T-cell (primary cell): ENCODE measurements around the gene SGCB. TPM values are rescaled to one million over a fixed set of nuclear protein-coding genes. Genes with fewer than 3 reads are reported as not detected.

Experiments
- ATAC-seq, 4 experiments: fragments of 200-7000 bp in 3 of 4; fragments of 150-1000 bp in 1 of 4; cut with Tn5 transposase; replicated peaks in 1 of 4; 1 replicate in 3 of 4; 2 replicates in 1 of 4; pipeline ENCODE4 v1.10.0; 2021; ENCODE audit warnings: moderate library complexity in 3 of 4, mild to moderate bottlenecking in 2 of 4, moderate number of reproducible peaks in 1 of 4
- CTCF ChIA-PET, 2 donors: fragments of 300-600 bp; sonication (Branson Sonifier 250); formaldehyde crosslinking; loops; one replicate each; lab custom pipeline; 2022; ENCODE audit warnings: antibody characterized with exemption in 2 of 2; lab: Charles Lee
- POLR2A ChIA-PET, 2 donors: fragments of 300-600 bp; sonication (Branson Sonifier 250); formaldehyde crosslinking; loops; one replicate each; lab custom pipeline; 2022; ENCODE audit warnings: antibody characterized with exemption in 2 of 2; lab: Charles Lee
- DNase-seq, 35 experiments: peaks; one replicate each; pipeline versions ENCODE4 v3.0.0 to v3.0.0-alpha.2; 2013 to 2023
- H3K27ac ChIP-seq: one replicate; pipeline ENCODE4 v1.5.1; 2013; ENCODE audit warnings: low read length
- H3K27me3 ChIP-seq, 2 experiments: replicated peaks in 1 of 2; 1 replicate in 1 of 2; 2 replicates in 1 of 2; pipeline versions ENCODE4 v1.6.1 to v1.7.0; 2013; ENCODE audit warnings: low read length in 1 of 2, mixed read lengths in 1 of 2; ENCODE audit not compliant: control insufficient read depth in 2 of 2, insufficient read depth in 2 of 2; ENCODE audit errors: extremely low read depth in 1 of 2
- H3K36me3 ChIP-seq, 2 donors: 1 replicate in 1 of 2; 2 replicates in 1 of 2; pipeline versions ENCODE4 v1.6.1 to v1.7.0; 2013; ENCODE audit warnings: low read length in 1 of 2; ENCODE audit not compliant: control insufficient read depth in 2 of 2, insufficient read depth in 1 of 2; ENCODE audit errors: extremely low read depth in 1 of 2
- H3K4me1 ChIP-seq, 2 experiments: 1 replicate in 1 of 2; 2 replicates in 1 of 2; pipeline versions ENCODE4 v1.6.1 to v1.7.0; 2013; ENCODE audit warnings: low read length in 2 of 2, mixed read lengths in 1 of 2; ENCODE audit not compliant: insufficient read depth in 2 of 2, control insufficient read depth in 1 of 2; ENCODE audit errors: extremely low read depth in 1 of 2
- H3K4me3 ChIP-seq, 2 donors: 1 replicate in 1 of 2; 2 replicates in 1 of 2; pipeline versions ENCODE4 v1.5.1 to v1.7.0; 2013; ENCODE audit warnings: mild to moderate bottlenecking in 2 of 2, low read length in 1 of 2, moderate library complexity in 1 of 2; ENCODE audit not compliant: control insufficient read depth in 1 of 2; ENCODE audit errors: extremely low read depth in 1 of 2
- H3K9me3 ChIP-seq: 2 replicates; pipeline ENCODE4 v1.7.0; 2013
- H3K27ac Mint-ChIP-seq, 2 donors: one replicate each; pipeline ENCODE4 v1.8.0; 2020 to 2021; ENCODE audit warnings: mild to moderate bottlenecking in 2 of 2, mixed read lengths in 2 of 2
- H3K27me3 Mint-ChIP-seq, 2 donors: one replicate each; pipeline ENCODE4 v1.8.0; 2021 to 2022; ENCODE audit warnings: mixed read lengths in 2 of 2
- H3K36me3 Mint-ChIP-seq: one replicate; pipeline ENCODE4 v1.8.0; 2021; ENCODE audit warnings: mixed read lengths
- H3K4me1 Mint-ChIP-seq, 3 donors: one replicate each; pipeline ENCODE4 v1.8.0; 2020 to 2022; ENCODE audit warnings: mixed read lengths in 3 of 3, mild to moderate bottlenecking in 1 of 3
- H3K4me3 Mint-ChIP-seq, 3 donors: one replicate each; pipeline ENCODE4 v1.8.0; 2020 to 2022; ENCODE audit warnings: mild to moderate bottlenecking in 3 of 3, mixed read lengths in 3 of 3, moderate library complexity in 3 of 3
- H3K9me3 Mint-ChIP-seq, 3 donors: one replicate each; pipeline ENCODE4 v1.8.0; 2020 to 2022; ENCODE audit warnings: mixed read lengths in 3 of 3
- WGBS: methylation state at CpG from one replicate; pipeline ENCODE4 v1.1.5; 2013; ENCODE audit warnings: missing lambda C conversion rate; ENCODE audit not compliant: insufficient coverage; 5-methylcytosine and 5-hydroxymethylcytosine counted together
- total RNA-seq, 35 experiments: library from RNA in 6 of 35; stranded (reverse) in 6 of 35; fragments of 120-200 nt in 1 of 35; gene quantifications; one replicate each; pipeline versions ENCODE4 v1.2.1 to v1.2.4 and lab custom pipeline; 2013 to 2026

Gene SGCB
- total RNA-seq, 5 donors from 2014 or later (not counting 1 experiment from before 2014, with no cell fraction given) = 5.1 to 8.8 (median 7.7) TPM

DNA sequence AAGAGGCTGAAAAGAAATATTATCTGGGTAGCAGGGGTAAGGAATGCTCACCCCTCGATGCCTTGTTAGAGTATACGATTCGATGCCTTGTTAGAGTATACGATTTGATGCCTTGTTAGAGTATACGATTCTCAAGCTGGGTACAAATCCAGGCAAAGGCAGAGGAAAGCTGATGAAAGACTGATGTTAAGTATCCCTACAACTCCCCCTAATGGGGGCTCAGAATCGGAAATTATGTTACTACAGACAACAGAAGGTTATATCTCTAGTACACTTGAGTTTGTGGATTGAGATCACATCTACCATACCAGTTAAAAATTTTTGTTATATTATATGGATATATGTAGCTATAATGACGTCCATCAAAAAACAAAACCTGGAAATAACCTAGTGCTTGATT, 22.7 kb downstream of the SGCB start:
- H3K27me3 ChIP-seq = no peaks in the 10 kb centered on the region
- POLR2A ChIA-PET = no interaction called here
- 96% methylated on average over 3 of the region's 7 CpGs for WGBS
- H3K36me3 ChIP-seq = no peaks in the 10 kb centered on the region
- no peaks in the 10 kb centered on the region for H3K4me1 ChIP-seq
- H3K27ac Mint-ChIP-seq = no peak overlapping the region
- H3K4me1 Mint-ChIP-seq = peaks cover 0 to 3% (median 0%) of the 10 kb centered on the region in 3 donors
- DNase-seq (no peak), ATAC-seq (no peak)
- H3K27ac ChIP-seq = no peak overlapping the region
- peaks cover 2% of the 10 kb centered on the region for H3K36me3 Mint-ChIP-seq
- no peak overlapping the region for H3K4me3 ChIP-seq
- H3K9me3 ChIP-seq = no peaks in the 10 kb centered on the region
- H3K9me3 Mint-ChIP-seq = no peaks in the 10 kb centered on the region
- no peaks in the 10 kb centered on the region for H3K27me3 Mint-ChIP-seq
- no peak overlapping the region for H3K4me3 Mint-ChIP-seq
- CTCF ChIA-PET = no interaction called here

GRCh38 chr4:52014903-52015302, 23.2 kb downstream of the SGCB start:
- no peaks in the 10 kb centered on the region for H3K9me3 Mint-ChIP-seq
- no peak for ATAC-seq
- DNase-seq = no peak
- Histone ChIP-seq H3K4me3 (no peak overlapping the region), H3K27me3 (no peaks in the 10 kb centered on the region), H3K4me1 (no peaks in the 10 kb centered on the region), H3K9me3 (no peaks in the 10 kb centered on the region), H3K36me3 (no peaks in the 10 kb centered on the region), H3K27ac (no peak overlapping the region)
- peaks cover 0 to 3% (median 0%) of the 10 kb centered on the region in 3 donors for H3K4me1 Mint-ChIP-seq
- no peak overlapping the region for H3K4me3 Mint-ChIP-seq
- ChIA-PET POLR2A (no interaction called here), CTCF (no interaction called here)
- H3K27me3 Mint-ChIP-seq = no peaks in the 10 kb centered on the region
- no CpG with 5 or more reads among the region's 1 CpG for WGBS
- peaks cover 1% of the 10 kb centered on the region for H3K36me3 Mint-ChIP-seq
- H3K27ac Mint-ChIP-seq = no peak overlapping the region

- no peak overlapping the region for H3K4me3 Mint-ChIP-seq
- no CpG with 5 or more reads among the region's 1 CpG for WGBS
Measured at GRCh38 chr4:52012651-52013050, 25.4 kb downstream of the SGCB start.

DNA sequence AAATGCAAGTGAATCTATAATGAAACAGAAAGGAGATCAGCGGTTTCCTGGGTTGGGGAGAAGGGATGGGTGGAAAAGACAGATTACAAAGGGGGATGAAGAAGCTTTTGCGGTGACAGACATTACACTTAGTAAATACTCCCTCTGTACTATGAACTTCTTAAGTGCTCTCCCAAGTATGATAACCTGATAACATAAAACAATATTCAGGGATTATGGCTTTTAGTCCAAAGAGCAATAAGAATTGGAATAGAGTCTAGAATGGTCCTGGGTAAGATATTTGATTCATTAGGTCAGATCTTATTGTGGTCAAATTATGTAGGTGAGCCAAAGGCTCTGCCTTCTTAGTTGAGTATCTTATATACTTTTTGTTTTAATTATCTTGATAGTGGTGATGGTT, 27.1 kb downstream of the SGCB start:
- ChIA-PET POLR2A (no interaction called here), CTCF (no interaction called here)
- Mint-ChIP-seq H3K36me3 (no peaks in the 10 kb centered on the region), H3K4me1 (no peaks in the 10 kb centered on the region), H3K27me3 (no peaks in the 10 kb centered on the region), H3K9me3 (no peaks in the 10 kb centered on the region), H3K27ac (no peak overlapping the region), H3K4me3 (no peak overlapping the region)
- Histone ChIP-seq H3K27me3 (no peaks in the 10 kb centered on the region), H3K4me1 (no peaks in the 10 kb centered on the region), H3K36me3 (no peaks in the 10 kb centered on the region), H3K9me3 (no peaks in the 10 kb centered on the region), H3K4me3 (no peak overlapping the region), H3K27ac (no peak overlapping the region)
- ATAC-seq = no peak
- no CpG with 5 or more reads among the region's 2 CpGs for WGBS
- DNase-seq = no peak

More at GRCh38 chr4:52012651-52013050, 25.4 kb downstream of the SGCB start:
- no peak overlapping the region for H3K27ac ChIP-seq
- no peaks in the 10 kb centered on the region for H3K9me3 Mint-ChIP-seq
- H3K27ac Mint-ChIP-seq = no peak overlapping the region
- H3K36me3 ChIP-seq = no peaks in the 10 kb centered on the region
- no peaks in the 10 kb centered on the region for H3K27me3 Mint-ChIP-seq
- H3K4me3 ChIP-seq = no peak overlapping the region
- DNase-seq (no peak), ATAC-seq (no peak)
- no peaks in the 10 kb centered on the region for H3K4me1 Mint-ChIP-seq
- H3K36me3 Mint-ChIP-seq = no peaks in the 10 kb centered on the region
- no peaks in the 10 kb centered on the region for H3K4me1 ChIP-seq
- CTCF ChIA-PET = no interaction called here
- no peaks in the 10 kb centered on the region for H3K27me3 ChIP-seq
- no peaks in the 10 kb centered on the region for H3K9me3 ChIP-seq
- POLR2A ChIA-PET = no interaction called here

DNA sequence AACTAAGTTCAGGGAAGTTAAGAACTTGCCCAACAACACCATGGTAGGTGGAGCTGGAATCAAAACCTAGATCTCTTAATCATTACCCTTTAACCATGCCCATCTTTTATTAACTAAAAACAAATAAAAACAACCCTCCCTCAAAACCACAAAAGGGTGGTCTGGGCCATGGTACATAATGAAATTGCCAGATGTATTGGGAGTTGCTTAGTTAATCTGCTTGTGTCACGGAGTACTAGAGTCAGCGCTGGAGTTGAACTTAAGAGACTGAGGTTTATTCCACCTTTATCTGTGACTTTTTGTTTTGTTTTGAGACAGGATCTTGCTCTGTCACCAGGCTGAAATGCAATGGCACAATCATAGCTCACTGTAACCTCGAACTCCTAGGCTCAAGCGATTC, 31.2 kb downstream of the SGCB start:
- ChIA-PET CTCF (interaction anchor here in 1 of 2 donors (0.6 kb wide), 1 partner anchor 112 kb away, joined by 4 read pairs; no protein-coding TSS in a partner anchor), POLR2A (no interaction called here)
- Histone ChIP-seq H3K27ac (no peak overlapping the region), H3K9me3 (no peaks in the 10 kb centered on the region), H3K4me1 (no peaks in the 10 kb centered on the region), H3K27me3 (no peaks in the 10 kb centered on the region), H3K4me3 (no peak overlapping the region), H3K36me3 (no peaks in the 10 kb centered on the region)
- Mint-ChIP-seq H3K4me1 (no peaks in the 10 kb centered on the region), H3K27ac (no peak overlapping the region), H3K9me3 (no peaks in the 10 kb centered on the region), H3K36me3 (no peaks in the 10 kb centered on the region), H3K27me3 (no peaks in the 10 kb centered on the region), H3K4me3 (no peak overlapping the region)
- ATAC-seq (no peak), DNase-seq (no peak)
- no CpG with 5 or more reads among the region's 4 CpGs for WGBS

DNA sequence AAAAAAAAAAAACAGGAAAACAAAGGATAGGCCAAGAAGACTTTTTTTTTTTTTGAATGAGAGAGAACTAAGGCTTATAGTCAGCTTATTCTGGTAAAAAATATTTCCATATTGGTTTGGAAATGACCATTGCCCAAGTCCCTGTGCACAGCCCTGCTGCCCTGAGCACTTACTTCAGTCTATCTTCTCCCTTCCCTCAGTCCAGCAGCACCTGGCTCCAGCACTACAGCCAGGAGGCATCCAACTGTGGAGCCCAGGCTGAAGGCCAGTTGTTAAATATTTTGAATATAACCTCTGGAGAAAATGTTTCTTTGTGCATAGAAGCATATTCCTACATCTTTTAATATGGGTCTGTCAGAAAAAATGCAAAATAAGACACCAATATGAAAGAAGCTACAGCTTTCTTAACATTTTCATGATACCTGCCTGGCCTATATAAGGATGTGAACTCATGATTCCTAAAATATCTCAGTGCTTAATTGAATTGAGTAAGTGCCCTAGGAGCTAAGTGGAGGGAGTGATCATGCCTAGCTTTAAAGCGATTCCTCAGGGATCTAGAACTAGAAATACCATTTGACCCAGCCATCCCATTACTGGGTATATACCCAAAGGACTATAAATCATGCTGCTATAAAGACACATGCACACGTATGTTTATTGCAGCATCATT, 32.4 kb downstream of the SGCB start:
- POLR2A ChIA-PET = interaction anchor here in 1 of 2 donors (0.6 kb wide), 1 partner anchor 37 kb away, joined by 3 read pairs; no protein-coding TSS in a partner anchor
- WGBS = no CpG with 5 or more reads among the region's 2 CpGs
- H3K9me3 Mint-ChIP-seq = no peaks in the 10 kb centered on the region
- no peaks in the 10 kb centered on the region for H3K36me3 ChIP-seq
- H3K4me1 ChIP-seq = no peaks in the 10 kb centered on the region
- H3K27ac Mint-ChIP-seq = no peak overlapping the region
- no peaks in the 10 kb centered on the region for H3K27me3 ChIP-seq
- H3K4me3 ChIP-seq = no peak overlapping the region
- H3K9me3 ChIP-seq = no peaks in the 10 kb centered on the region
- no peaks in the 10 kb centered on the region for H3K27me3 Mint-ChIP-seq
- H3K27ac ChIP-seq = no peak overlapping the region
- no peaks in the 10 kb centered on the region for H3K36me3 Mint-ChIP-seq
- DNase-seq = no peak
- no peak overlapping the region for H3K4me3 Mint-ChIP-seq
- ATAC-seq = no peak
- H3K4me1 Mint-ChIP-seq = no peaks in the 10 kb centered on the region
- CTCF ChIA-PET = no interaction called here
